HepG2 (cell line): Measurements from ENCODE around the gene PPP2R5D. TPM values are rescaled to one million over a fixed set of nuclear protein-coding genes. Genes with fewer than 3 reads are reported as not detected.

Source experiments
- ATAC-seq: fragments of 200-7000 bp; cut with Tn5 transposase; 3 replicates; pipeline ENCODE4 v1.9.1; 2020; ENCODE audit warnings: mild to moderate bottlenecking, moderate library complexity
- BruUV-seq: library from RNA; stranded (reverse); fragments of 400-500 nt; replicated peaks from 2 replicates; lab custom pipeline; 2021; lab: Mats Ljungman, UMichigan
- CTCF ChIA-PET: fragments of 300-600 bp; formaldehyde crosslinking; extraction: SDS; loops from one replicate; lab custom pipeline; 2021; ENCODE audit warnings: low total read pairs, inconsistent platforms, low intra/inter-chr PET ratio; lab: Yijun Ruan, JAX
- POLR2A ChIA-PET: fragments of 350-600 bp; sonication (Branson Sonifier 250); formaldehyde crosslinking; loops from one replicate; lab custom pipeline; 2020; ENCODE audit warnings: antibody characterized with exemption, inconsistent platforms; lab: Yijun Ruan, JAX
- DNase-seq: peaks from one replicate; pipeline ENCODE4 v3.0.0-alpha.2; 2015; ENCODE audit warnings: low spot score
- FAIRE-seq: peaks from 3 replicates; lab custom pipeline; 2011; peaks lifted over from hg19 to GRCh38; lab: Jason Lieb, UNC
- H2AFZ ChIP-seq: one replicate; pipeline ENCODE4 v1.6.1; 2011; ENCODE audit warnings: low read length, inconsistent platforms
- H3K27ac ChIP-seq: fragments of 300-600 bp; 3 replicates; pipeline ENCODE4 v1.8.0; 2011; ENCODE audit warnings: mixed run types, mild to moderate bottlenecking, mixed read lengths, low read length, inconsistent platforms; ENCODE audit not compliant: insufficient read depth; ENCODE audit errors: extremely low read length
- H3K27me3 ChIP-seq, 2 experiments: fragments of 200-600 bp in 1 of 2; 2 replicates in 1 of 2; 3 replicates in 1 of 2; pipeline versions ENCODE4 v1.6.0 to v1.8.0; 2011; ENCODE audit warnings: low read length in 2 of 2, mild to moderate bottlenecking in 2 of 2, moderate library complexity in 2 of 2, inconsistent platforms in 1 of 2; ENCODE audit not compliant: insufficient read depth in 2 of 2, control insufficient read depth in 1 of 2
- H3K36me3 ChIP-seq, 2 experiments: fragments of 200-600 bp in 1 of 2; replicated peaks in 1 of 2; 2 replicates in 1 of 2; 3 replicates in 1 of 2; pipeline versions ENCODE4 v1.5.1 to v1.8.0; 2011; ENCODE audit warnings: low read length in 2 of 2, inconsistent platforms in 1 of 2; ENCODE audit not compliant: insufficient read depth in 2 of 2, control insufficient read depth in 1 of 2
- H3K4me1 ChIP-seq: 2 replicates; pipeline ENCODE4 v1.5.1; 2012; ENCODE audit warnings: low read length, inconsistent platforms; ENCODE audit not compliant: insufficient read depth
- H3K4me2 ChIP-seq: 2 replicates; pipeline ENCODE4 v1.6.0; 2011; ENCODE audit warnings: low read depth, low read length, inconsistent platforms
- H3K4me3 ChIP-seq, 3 experiments: fragments of 200-600 bp in 1 of 3; sonication (generic), shearing (Covaris generic) in 1 of 3; replicated peaks in 1 of 3; 2 replicates each; pipeline ENCODE4 v1.5.1; 2011 to 2016; ENCODE audit warnings: low read length in 3 of 3, inconsistent platforms in 2 of 3, low read depth in 2 of 3, mild to moderate bottlenecking in 2 of 3, control low read depth in 1 of 3, mixed read lengths in 1 of 3; ENCODE audit not compliant: insufficient read depth in 1 of 3
- H3K79me2 ChIP-seq: one replicate; pipeline ENCODE4 v1.6.1; 2011; ENCODE audit warnings: low read length, inconsistent platforms; ENCODE audit not compliant: insufficient read depth
- H3K9ac ChIP-seq: 2 replicates; pipeline ENCODE4 v1.6.0; 2011; ENCODE audit warnings: mild to moderate bottlenecking, low read depth, low read length, inconsistent platforms; ENCODE audit not compliant: insufficient read depth
- H3K9me3 ChIP-seq: 2 replicates; pipeline ENCODE4 v1.5.1; 2012; ENCODE audit warnings: mild to moderate bottlenecking, low read length
- H4K20me1 ChIP-seq: 2 replicates; pipeline ENCODE4 v1.6.0; 2011; ENCODE audit warnings: inconsistent platforms, mild to moderate bottlenecking, low read length, moderate library complexity; ENCODE audit not compliant: insufficient read depth
- ARHGAP35 ChIP-seq: sonication (generic); formaldehyde crosslinking; IDR thresholded peaks from 2 replicates; pipeline ENCODE4 v1.9.0; 2022; ENCODE audit warnings: mild to moderate bottlenecking, inconsistent platforms, moderate library complexity, missing genetic modification reagents, borderline replicate concordance
- CEBPG ChIP-seq: IDR thresholded peaks from 2 replicates; pipeline ENCODE4 v1.6.1; 2016
- EEA1 ChIP-seq: sonication (generic); formaldehyde crosslinking; IDR thresholded peaks from 2 replicates; pipeline ENCODE4 v1.5.1; 2020; ENCODE audit warnings: mild to moderate bottlenecking, missing genetic modification reagents, borderline replicate concordance
- HMGA1 ChIP-seq: sonication (generic); formaldehyde crosslinking; conservative IDR thresholded peaks from 2 replicates; pipeline ENCODE4 v1.4.0; 2020; ENCODE audit warnings: missing genetic modification reagents
- KDM5A ChIP-seq: fragments of 200-600 bp; sonication (generic); IDR thresholded peaks from 2 replicates; pipeline ENCODE4 v1.7.0; 2018; ENCODE audit warnings: antibody characterized with exemption, mild to moderate bottlenecking, low read length, borderline replicate concordance
- KLF11 ChIP-seq: IDR thresholded peaks from 2 replicates; pipeline ENCODE4 v1.6.1; 2016; ENCODE audit warnings: missing compliant biosample characterization
- NCOR1 ChIP-seq: fragments of 200-600 bp; sonication (generic); IDR thresholded peaks from 2 replicates; pipeline ENCODE4 v1.7.0; 2017; ENCODE audit warnings: antibody characterized with exemption, low read length, borderline replicate concordance
- PAF1 ChIP-seq: IDR thresholded peaks from 2 replicates; pipeline ENCODE4 v1.6.1; 2016; ENCODE audit warnings: missing genetic modification reagents, missing compliant biosample characterization
- PCBP2 ChIP-seq: fragments of 200-400 bp; formaldehyde crosslinking; optimal IDR thresholded peaks from 2 replicates; pipeline ENCODE3; 2018; ENCODE audit warnings: low read length, low read depth; ENCODE audit not compliant: poor library complexity, severe bottlenecking
- ZBTB3 ChIP-seq: sonication (generic); formaldehyde crosslinking; IDR thresholded peaks from 2 replicates; pipeline ENCODE4 v1.4.0; 2020; ENCODE audit warnings: low read depth, mild to moderate bottlenecking, moderate library complexity, missing genetic modification reagents, borderline replicate concordance
- ZFP36 ChIP-seq: fragments of 150-350 bp; IDR thresholded peaks from 2 replicates; pipeline ENCODE4 v1.6.1; 2018; ENCODE audit warnings: borderline replicate concordance, low read length, low read depth; ENCODE audit not compliant: partially characterized antibody
- ZNF101 ChIP-seq: sonication (generic); formaldehyde crosslinking; IDR thresholded peaks from 2 replicates; pipeline ENCODE4 v1.4.0; 2020; ENCODE audit warnings: mild to moderate bottlenecking, low read depth, missing genetic modification reagents, borderline replicate concordance
- ZNF160 ChIP-seq: sonication (generic); formaldehyde crosslinking; IDR thresholded peaks from 2 replicates; pipeline ENCODE4 v1.8.0; 2022; ENCODE audit warnings: mild to moderate bottlenecking, inconsistent platforms, missing genetic modification reagents
- ZNF333 ChIP-seq: sonication (generic); formaldehyde crosslinking; IDR thresholded peaks from 2 replicates; pipeline ENCODE4 v1.4.0; 2020; ENCODE audit warnings: mild to moderate bottlenecking, missing genetic modification reagents, borderline replicate concordance
- ZNF496 ChIP-seq: sonication (generic); formaldehyde crosslinking; IDR thresholded peaks from 2 replicates; pipeline ENCODE4 v1.8.1; 2023; ENCODE audit warnings: mild to moderate bottlenecking, moderate library complexity, missing genetic modification reagents; ENCODE audit not compliant: insufficient replicate concordance
- ZNF572 ChIP-seq: sonication (generic); formaldehyde crosslinking; IDR thresholded peaks from 2 replicates; pipeline ENCODE4 v1.5.1; 2020; ENCODE audit warnings: mild to moderate bottlenecking, missing genetic modification reagents
- ZNF709 ChIP-seq: sonication (generic); formaldehyde crosslinking; IDR thresholded peaks from 2 replicates; pipeline ENCODE4 v1.5.0; 2020; ENCODE audit warnings: mild to moderate bottlenecking, missing genetic modification reagents
- ZNF790 ChIP-seq: sonication (generic); formaldehyde crosslinking; IDR thresholded peaks from 2 replicates; pipeline ENCODE4 v1.8.0; 2022; ENCODE audit warnings: missing genetic modification reagents, mild to moderate bottlenecking, borderline replicate concordance
- WGBS: methylation state at CpG from one replicate; pipeline ENCODE4 v1.1.6; 2017; ENCODE audit warnings: low lambda C conversion rate; 5-methylcytosine and 5-hydroxymethylcytosine counted together
- in situ Hi-C: cut with HindIII; loops from 2 replicates; pipeline ENCODE4 v1.10.0; 2017; ENCODE audit warnings: low pct_unique_long_range_greater_than_20kb; ENCODE audit not compliant: extremely low pct_ligation_motif_present
- intact Hi-C: fragments of 100-400 bp; cut with micrococcal nuclease; formaldehyde crosslinking; loops from one replicate; pipeline ENCODE4 v1.10.0; 2022; ENCODE audit not compliant: unreplicated experiment
- polyA plus RNA-seq, 8 experiments: library from polyadenylated mRNA; depleted of rRNA in 3 of 8; stranded (reverse) in 7 of 8; unstranded in 1 of 8; fragments of >200 nt; fragmentation: Illumina TruSeq in 4 of 8; extraction: Trizol in 4 of 8; gene quantifications; 2 replicates each; pipeline versions ENCODE4 v1.2.1 to v1.2.3, GENCODE V29; 2011 to 2016; ENCODE audit warnings: low read depth in 4 of 8, missing spikeins in 1 of 8, mixed read lengths in 1 of 8; ENCODE audit not compliant: insufficient read depth in 1 of 8
- total RNA-seq, 5 experiments: library from RNA; depleted of rRNA; stranded (reverse); fragments of >200 nt; fragmentation: Illumina TruSeq; extraction: Trizol; gene quantifications; 2 replicates each; pipeline ENCODE4 v1.2.3, GENCODE V29; 2016; ENCODE audit warnings: low read depth in 1 of 5
- TF ChIP-seq, protein P1 (sequence below): sonication (generic); formaldehyde crosslinking; IDR thresholded peaks from 2 replicates; pipeline ENCODE4 v1.5.0; 2020; ENCODE audit warnings: missing genetic modification reagents
- TF ChIP-seq, protein P2 (sequence below): sonication (generic); formaldehyde crosslinking; conservative IDR thresholded peaks from 2 replicates; pipeline ENCODE4 v1.8.1; 2023; ENCODE audit warnings: missing genetic modification reagents

Gene PPP2R5D
- total and polyA plus RNA-seq, 2 of the 13 experiments (the other 11 are each of a cell fraction or from before 2014, with no cell fraction given), result 53.7 to 60.4 TPM

DNA sequence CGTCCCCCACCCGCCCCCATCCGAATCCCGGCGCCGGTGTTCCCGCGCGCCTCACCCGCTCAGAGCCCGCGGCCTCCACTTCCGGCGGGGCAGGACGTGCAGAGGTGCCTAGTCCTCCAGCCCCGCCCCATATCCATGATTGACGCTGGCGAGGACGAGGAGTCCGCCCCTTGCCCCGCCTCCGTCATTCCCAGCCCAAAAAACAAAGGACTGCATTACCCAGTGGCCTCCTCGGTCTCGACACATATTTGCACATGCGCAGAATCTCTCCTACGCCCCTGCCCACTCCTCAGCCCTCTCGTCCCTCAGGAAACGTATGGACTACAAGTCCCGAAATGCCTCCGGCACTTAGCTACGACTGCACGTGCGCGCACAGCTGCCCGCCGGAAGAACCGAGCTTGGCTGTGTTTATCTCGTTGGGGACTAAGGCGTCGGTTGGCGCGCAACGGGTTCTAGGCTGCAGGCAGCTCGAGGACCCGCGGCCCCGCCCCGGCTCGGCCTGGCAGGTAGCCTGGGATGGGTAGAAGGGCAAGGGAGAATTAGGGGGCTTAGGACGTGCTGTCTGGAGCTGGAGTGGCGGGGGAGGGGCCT is 29.6 kb downstream of the PPP2R5D start, which contains the start of the genes KLHDC3 and MEA1 (continued):
- no peak for TF ChIP-seq HMGA1
- TF ChIP-seq, all 625 proteins: peak for 229

DNA sequence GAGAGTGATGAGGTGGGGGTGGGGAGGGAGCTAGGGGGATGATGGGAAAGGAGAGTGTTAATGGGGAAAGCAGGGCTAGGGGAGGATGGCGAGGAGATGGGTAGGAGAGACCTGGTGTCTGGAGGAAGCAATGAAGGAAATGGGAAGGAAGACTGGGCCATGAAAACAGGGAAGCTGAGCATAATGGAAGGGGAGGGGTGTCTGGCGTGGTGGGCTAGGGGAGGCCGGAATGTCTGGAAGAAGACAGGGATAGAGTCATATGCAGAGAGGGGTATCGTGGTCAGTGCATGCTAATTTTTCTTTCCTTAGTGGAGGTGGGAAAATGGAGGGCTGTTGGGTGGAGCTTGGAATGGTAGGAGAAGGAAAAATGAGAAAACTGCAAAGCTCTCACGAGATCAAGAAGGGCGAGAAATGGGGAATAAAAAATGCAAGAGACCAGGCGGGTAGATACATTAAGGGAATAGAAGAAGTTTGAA is 30.1 kb downstream of the PPP2R5D start:
- H4K20me1 ChIP-seq, result no peaks in the 10 kb centered on the region
- H3K4me3 ChIP-seq, result peak overlapping the region; percentile 80 to 93 (median 90)
- no peaks in the 10 kb centered on the region for H3K9me3 ChIP-seq
- H3K79me2 ChIP-seq, result peaks cover 34% of the 10 kb centered on the region
- peak overlapping the region; percentile 79 for H3K9ac ChIP-seq
- WGBS, result 1% methylated on average over 7 of the region's 7 CpGs
- POLR2A ChIA-PET, result interaction anchor here (0.6 to 5.3 kb wide), 34 partner anchors 9 to 502 kb away, joined by 3 to 76 read pairs (median 6); partner anchors contain the start of genes CNPY3, CUL7, CUL9 and GNMT
- intact Hi-C loops (loop anchor here (2.0 to 5.0 kb wide), 3 partner anchors 38 to 52 kb away; partner anchors contain the start of genes CUL7 and GNMT), in situ Hi-C loops (no loop called here)
- no peaks in the 10 kb centered on the region; a peak in 1 of 5 replicates for H3K27me3 ChIP-seq
- DNase-seq, result no peak
- ATAC-seq, result peak; percentile 1
- no peak for FAIRE-seq
- peak overlapping the region; percentile 89 for H3K4me2 ChIP-seq
- CTCF ChIA-PET, result no interaction called here
- H2AFZ ChIP-seq, result no peak overlapping the region
- TSS peak; percentile 61 for BruUV-seq
- peaks cover 22 to 56% of the 10 kb centered on the region in 2 experiments; a peak in 4 of 5 replicates for H3K36me3 ChIP-seq
- peak overlapping the region; percentile 44 for H3K27ac ChIP-seq
- H3K4me1 ChIP-seq, result peaks cover 38% of the 10 kb centered on the region
- 0 out of 2 replicates have a peak, but pooled peaks have one; percentile 21 for TF ChIP-seq PAF1 (CRISPR knock-in tag)
- 0 out of 2 replicates have a peak, but pooled peaks have one; percentile 3 for TF ChIP-seq ZBTB3 (CRISPR knock-in tag)
- TF ChIP-seq, protein P1, sequence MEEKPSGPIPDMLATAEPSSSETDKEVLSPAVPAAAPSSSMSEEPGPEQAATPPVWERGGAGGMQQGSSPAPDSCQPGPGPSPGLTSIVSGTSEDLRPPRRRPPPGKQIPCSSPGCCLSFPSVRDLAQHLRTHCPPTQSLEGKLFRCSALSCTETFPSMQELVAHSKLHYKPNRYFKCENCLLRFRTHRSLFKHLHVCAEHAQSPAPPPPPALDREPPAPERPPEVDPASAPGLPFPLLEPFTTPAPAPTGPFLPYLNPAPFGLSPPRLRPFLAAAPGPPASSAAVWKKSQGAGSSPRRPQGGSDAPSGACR (CRISPR knock-in tag), result 0 out of 2 replicates have a peak, but pooled peaks have one; percentile 15
- TF ChIP-seq ZNF160 (CRISPR knock-in tag), result 0 out of 2 replicates have a peak, but pooled peaks have one; percentile 4
- 0 out of 2 replicates have a peak, but pooled peaks have one; percentile 5 for TF ChIP-seq ZNF572 (CRISPR knock-in tag)
- 0 out of 2 replicates have a peak, but pooled peaks have one; percentile 13 for TF ChIP-seq ZNF709
- TF ChIP-seq PCBP2, result peak; percentile 18
- TF ChIP-seq, protein P2, sequence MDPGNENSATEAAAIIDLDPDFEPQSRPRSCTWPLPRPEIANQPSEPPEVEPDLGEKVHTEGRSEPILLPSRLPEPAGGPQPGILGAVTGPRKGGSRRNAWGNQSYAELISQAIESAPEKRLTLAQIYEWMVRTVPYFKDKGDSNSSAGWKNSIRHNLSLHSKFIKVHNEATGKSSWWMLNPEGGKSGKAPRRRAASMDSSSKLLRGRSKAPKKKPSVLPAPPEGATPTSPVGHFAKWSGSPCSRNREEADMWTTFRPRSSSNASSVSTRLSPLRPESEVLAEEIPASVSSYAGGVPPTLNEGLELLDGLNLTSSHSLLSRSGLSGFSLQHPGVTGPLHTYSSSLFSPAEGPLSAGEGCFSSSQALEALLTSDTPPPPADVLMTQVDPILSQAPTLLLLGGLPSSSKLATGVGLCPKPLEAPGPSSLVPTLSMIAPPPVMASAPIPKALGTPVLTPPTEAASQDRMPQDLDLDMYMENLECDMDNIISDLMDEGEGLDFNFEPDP (CRISPR knock-in tag), result no peak
- TF ChIP-seq ZNF496 (CRISPR knock-in tag), result no peak
- 0 out of 2 replicates have a peak, but pooled peaks have one; percentile 2 for TF ChIP-seq ZNF790 (CRISPR knock-in tag)
- 0 out of 2 replicates have a peak, but pooled peaks have one; percentile 0 for TF ChIP-seq KLF11 (CRISPR knock-in tag)
- peak; percentile 46; the same call in 1 of the 2 replicates for TF ChIP-seq KDM5A
- no peak for TF ChIP-seq ZFP36
- peak; percentile 5; the same call in 1 of the 2 replicates for TF ChIP-seq NCOR1
- no peak for TF ChIP-seq CEBPG (CRISPR knock-in tag)
- 0 out of 2 replicates have a peak, but pooled peaks have one; percentile 11 for TF ChIP-seq ARHGAP35 (CRISPR knock-in tag)
- TF ChIP-seq EEA1 (CRISPR knock-in tag), result 0 out of 2 replicates have a peak, but pooled peaks have one; percentile 42
- TF ChIP-seq ZNF333 (CRISPR knock-in tag), result 0 out of 2 replicates have a peak, but pooled peaks have one; percentile 8
- no peak for TF ChIP-seq ZNF101 (CRISPR knock-in tag)
